Neural progenitor cell (in vitro differentiated cells): ENCODE measurements around the gene SLC24A2.

ENCODE experiments used
- EZH2 ChIP-seq: fragments of 200-600 bp; sonication (generic); IDR thresholded peaks from 2 replicates; pipeline ENCODE4 v1.6.1; 2017; ENCODE audit warnings: antibody characterized with exemption, mild to moderate bottlenecking, moderate library complexity
- TF ChIP-seq, protein P1 (sequence below): fragments of 200-600 bp; sonication (generic); IDR thresholded peaks from 2 replicates; pipeline ENCODE4 v1.5.1; 2017; ENCODE audit warnings: antibody characterized with exemption, mild to moderate bottlenecking

DNA sequence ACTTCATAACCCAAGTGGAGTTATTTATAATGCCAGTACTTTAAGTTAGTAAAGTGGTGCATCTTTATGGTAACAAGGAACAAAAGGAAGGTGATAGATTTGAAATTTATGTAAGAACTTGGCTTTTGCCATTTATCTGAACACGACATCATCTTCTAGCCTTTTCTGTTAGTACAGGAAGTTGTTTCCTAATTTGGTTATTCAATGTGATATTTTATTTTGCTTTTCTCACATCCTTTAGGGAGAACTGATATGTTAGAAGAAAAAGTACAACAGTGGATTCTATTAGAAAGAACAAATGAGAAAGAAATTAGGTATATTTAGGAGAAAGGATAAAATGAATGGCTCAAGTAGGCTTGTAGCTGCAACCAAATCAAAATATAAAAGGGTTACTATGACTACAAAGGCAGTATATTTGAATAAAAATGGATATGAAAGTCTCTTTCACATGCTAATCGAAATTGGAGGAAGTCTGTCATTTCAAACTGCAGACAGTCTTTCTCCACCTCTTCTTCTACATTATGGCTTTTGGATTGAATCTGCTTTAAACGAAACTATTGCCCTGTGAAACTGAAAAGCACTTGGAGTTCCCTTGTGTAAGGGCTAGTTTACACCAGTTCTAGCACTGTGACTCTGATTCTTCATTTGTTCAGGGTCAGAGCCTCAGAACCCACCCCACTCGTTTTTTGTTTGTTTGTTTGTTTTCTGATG lies 18.5 kb upstream of the SLC24A2 start:
- TF ChIP-seq, protein P1, sequence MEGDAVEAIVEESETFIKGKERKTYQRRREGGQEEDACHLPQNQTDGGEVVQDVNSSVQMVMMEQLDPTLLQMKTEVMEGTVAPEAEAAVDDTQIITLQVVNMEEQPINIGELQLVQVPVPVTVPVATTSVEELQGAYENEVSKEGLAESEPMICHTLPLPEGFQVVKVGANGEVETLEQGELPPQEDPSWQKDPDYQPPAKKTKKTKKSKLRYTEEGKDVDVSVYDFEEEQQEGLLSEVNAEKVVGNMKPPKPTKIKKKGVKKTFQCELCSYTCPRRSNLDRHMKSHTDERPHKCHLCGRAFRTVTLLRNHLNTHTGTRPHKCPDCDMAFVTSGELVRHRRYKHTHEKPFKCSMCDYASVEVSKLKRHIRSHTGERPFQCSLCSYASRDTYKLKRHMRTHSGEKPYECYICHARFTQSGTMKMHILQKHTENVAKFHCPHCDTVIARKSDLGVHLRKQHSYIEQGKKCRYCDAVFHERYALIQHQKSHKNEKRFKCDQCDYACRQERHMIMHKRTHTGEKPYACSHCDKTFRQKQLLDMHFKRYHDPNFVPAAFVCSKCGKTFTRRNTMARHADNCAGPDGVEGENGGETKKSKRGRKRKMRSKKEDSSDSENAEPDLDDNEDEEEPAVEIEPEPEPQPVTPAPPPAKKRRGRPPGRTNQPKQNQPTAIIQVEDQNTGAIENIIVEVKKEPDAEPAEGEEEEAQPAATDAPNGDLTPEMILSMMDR = no peak
- no peak for TF ChIP-seq EZH2
